ENCODE measurements around the gene KRT7.

- TF ChIP-seq CTCF (IDR thresholded peaks at IDR 0.05; ENCODE audit: extremely low read depth in 1 of 2, insufficient read depth in 1 of 2, low read depth in 1 of 2, low read length in 2 of 2) (no peak), GATA2 (IDR thresholded peaks at IDR 0.05; ENCODE audit: insufficient read depth, insufficient read length, low read depth, low read length) (no peak), EZH2 (IDR thresholded peaks at IDR 0.05; ENCODE audit: borderline replicate concordance, low read depth, low read length, severe bottlenecking) (no peak)
- TF ChIP-seq, protein P1, sequence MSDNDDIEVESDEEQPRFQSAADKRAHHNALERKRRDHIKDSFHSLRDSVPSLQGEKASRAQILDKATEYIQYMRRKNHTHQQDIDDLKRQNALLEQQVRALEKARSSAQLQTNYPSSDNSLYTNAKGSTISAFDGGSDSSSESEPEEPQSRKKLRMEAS (IDR thresholded peaks at IDR 0.05; ENCODE audit: insufficient read depth, insufficient read length), result no peak
These were observed 39.1 kb upstream of the KRT7 start for GRCh38 chr12:52193991-52194390.
